ENCODE measurements around the gene JAKMIP1. TPM values are rescaled to one million over a fixed set of nuclear protein-coding genes. Genes with fewer than 3 reads are reported as not detected.

JAKMIP1 gene
- total and polyA plus RNA-seq, 9 donors: 0.33 to 1.00 (median 0.56) TPM; not detected in 1

DNA sequence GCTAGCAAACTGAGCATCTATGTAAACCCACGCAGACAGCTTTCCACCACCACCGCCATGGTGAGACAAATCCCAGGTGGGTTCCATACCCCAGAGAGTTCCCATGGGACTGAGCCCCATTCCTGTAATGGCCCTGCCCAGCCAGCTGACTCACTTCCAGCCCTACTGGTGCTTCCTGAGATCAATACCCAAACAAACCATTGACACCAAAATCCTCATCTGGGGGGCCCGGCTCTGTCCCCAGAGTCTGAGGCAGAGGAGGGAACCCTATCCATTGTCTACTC is 30.1 kb upstream of the JAKMIP1 start:
- Histone ChIP-seq H3K9me3 (no peaks in the 10 kb centered on the region), H3K36me3 (no peaks in the 10 kb centered on the region), H3K27me3 (no peaks in the 10 kb centered on the region), H3K4me1 (ENCODE audit: insufficient read depth) (no peaks in the 10 kb centered on the region), H3K27ac (no peak overlapping the region), H3K4me3 (no peak overlapping the region)
- DNase-seq: no peak
- TF ChIP-seq, protein P1, sequence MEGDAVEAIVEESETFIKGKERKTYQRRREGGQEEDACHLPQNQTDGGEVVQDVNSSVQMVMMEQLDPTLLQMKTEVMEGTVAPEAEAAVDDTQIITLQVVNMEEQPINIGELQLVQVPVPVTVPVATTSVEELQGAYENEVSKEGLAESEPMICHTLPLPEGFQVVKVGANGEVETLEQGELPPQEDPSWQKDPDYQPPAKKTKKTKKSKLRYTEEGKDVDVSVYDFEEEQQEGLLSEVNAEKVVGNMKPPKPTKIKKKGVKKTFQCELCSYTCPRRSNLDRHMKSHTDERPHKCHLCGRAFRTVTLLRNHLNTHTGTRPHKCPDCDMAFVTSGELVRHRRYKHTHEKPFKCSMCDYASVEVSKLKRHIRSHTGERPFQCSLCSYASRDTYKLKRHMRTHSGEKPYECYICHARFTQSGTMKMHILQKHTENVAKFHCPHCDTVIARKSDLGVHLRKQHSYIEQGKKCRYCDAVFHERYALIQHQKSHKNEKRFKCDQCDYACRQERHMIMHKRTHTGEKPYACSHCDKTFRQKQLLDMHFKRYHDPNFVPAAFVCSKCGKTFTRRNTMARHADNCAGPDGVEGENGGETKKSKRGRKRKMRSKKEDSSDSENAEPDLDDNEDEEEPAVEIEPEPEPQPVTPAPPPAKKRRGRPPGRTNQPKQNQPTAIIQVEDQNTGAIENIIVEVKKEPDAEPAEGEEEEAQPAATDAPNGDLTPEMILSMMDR (IDR thresholded peaks at IDR 0.05): no peak
- no peak for TF ChIP-seq EP300 (IDR thresholded peaks at IDR 0.05)
- WGBS, 3 donors: 56 to 60% (median 57%) methylated on average over 3 of the region's 3 CpGs
- intact Hi-C loops (cut with DNase I): no loop called here

DNA sequence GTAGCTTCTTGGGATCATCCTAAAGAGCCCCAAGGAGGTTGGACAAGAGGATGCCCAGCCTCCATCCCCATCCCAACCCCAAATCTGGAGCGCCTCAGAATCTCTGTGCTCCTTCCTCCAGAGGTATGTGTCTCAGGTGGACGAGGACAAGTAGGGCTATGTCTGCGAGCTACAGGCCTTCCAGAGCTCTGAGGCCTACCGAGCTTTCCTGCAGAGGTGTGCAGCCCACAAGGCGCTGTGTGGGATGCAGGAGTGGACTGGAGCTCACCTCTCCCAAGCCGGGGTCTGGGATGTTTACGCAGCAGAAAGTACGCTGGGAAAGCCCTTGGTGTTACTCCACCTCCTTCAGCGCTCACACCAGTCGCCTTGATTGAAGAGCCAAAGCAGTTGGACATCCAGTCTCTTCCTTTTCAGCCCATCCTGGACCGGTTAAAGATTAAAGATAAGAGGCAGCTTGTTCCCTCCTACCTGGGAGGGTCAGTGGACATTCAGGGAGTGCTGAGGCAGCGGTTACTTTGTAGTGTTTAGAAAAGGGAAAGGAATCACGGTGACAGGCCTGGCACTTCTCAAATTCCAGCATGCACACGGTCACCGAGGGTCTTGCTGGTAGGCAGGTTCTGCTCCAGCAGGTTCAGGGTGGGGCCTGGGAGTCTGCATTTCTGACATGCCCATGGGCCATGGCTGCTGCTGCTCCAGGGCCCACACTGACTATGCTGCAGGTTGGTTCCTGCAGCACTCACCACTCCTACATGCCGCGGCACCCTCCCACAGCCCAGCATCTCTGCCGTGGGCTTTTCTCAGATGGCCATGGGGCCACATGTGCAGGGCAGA is 29.5 kb upstream of the JAKMIP1 start:
- no peak for DNase-seq
- TF ChIP-seq POLR2A (IDR thresholded peaks at IDR 0.05): no peak
- TF ChIP-seq, protein P1 (IDR thresholded peaks at IDR 0.05): no peak
- no peak for TF ChIP-seq EP300 (IDR thresholded peaks at IDR 0.05)
- no peaks in the 10 kb centered on the region for H3K36me3 ChIP-seq
- H3K9me3 ChIP-seq: no peaks in the 10 kb centered on the region
- no peak overlapping the region for H3K27ac ChIP-seq
- H3K4me3 ChIP-seq: no peak overlapping the region
- H3K4me1 ChIP-seq (ENCODE audit: insufficient read depth): no peaks in the 10 kb centered on the region
- 62 to 72% (median 70%) methylated on average over 18 of the region's 18 CpGs for whole genome bisulfite sequencing, 3 donors
- no peaks in the 10 kb centered on the region for H3K27me3 ChIP-seq
- intact Hi-C loops (cut with DNase I): no loop called here

DNA sequence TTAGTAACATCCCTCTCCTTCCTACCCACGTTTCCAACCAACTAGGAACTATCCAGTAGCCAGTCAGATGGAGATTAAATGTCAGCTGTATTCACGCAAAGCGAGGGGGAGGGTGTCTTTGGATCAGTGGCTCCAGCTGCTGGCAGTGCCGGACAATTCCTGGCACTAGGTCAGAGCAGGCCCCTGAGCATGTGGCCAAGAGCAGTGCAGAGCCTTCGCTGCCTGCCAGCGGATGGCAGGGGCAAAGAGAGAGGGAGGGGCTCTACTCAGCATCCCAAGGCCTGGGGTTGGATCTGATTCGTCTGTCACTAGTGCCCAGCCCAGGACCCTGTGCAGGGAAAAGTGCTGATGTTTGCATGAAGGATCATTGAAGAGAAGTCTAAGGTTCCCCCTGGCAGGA is 28.7 kb upstream of the JAKMIP1 start:
- Histone ChIP-seq H3K9me3 (no peaks in the 10 kb centered on the region), H3K4me3 (no peak overlapping the region), H3K27ac (no peak overlapping the region), H3K27me3 (no peaks in the 10 kb centered on the region), H3K36me3 (no peaks in the 10 kb centered on the region), H3K4me1 (ENCODE audit: insufficient read depth) (no peaks in the 10 kb centered on the region)
- TF ChIP-seq EP300 (IDR thresholded peaks at IDR 0.05): no peak
- TF ChIP-seq, protein P1 (IDR thresholded peaks at IDR 0.05): no peak
- TF ChIP-seq POLR2A (IDR thresholded peaks at IDR 0.05): no peak
- WGBS, 3 donors: 23 to 40% (median 27%) methylated on average over 7 of the region's 7 CpGs
- DNase-seq: no peak
- intact Hi-C loops (cut with DNase I): no loop called here

DNA sequence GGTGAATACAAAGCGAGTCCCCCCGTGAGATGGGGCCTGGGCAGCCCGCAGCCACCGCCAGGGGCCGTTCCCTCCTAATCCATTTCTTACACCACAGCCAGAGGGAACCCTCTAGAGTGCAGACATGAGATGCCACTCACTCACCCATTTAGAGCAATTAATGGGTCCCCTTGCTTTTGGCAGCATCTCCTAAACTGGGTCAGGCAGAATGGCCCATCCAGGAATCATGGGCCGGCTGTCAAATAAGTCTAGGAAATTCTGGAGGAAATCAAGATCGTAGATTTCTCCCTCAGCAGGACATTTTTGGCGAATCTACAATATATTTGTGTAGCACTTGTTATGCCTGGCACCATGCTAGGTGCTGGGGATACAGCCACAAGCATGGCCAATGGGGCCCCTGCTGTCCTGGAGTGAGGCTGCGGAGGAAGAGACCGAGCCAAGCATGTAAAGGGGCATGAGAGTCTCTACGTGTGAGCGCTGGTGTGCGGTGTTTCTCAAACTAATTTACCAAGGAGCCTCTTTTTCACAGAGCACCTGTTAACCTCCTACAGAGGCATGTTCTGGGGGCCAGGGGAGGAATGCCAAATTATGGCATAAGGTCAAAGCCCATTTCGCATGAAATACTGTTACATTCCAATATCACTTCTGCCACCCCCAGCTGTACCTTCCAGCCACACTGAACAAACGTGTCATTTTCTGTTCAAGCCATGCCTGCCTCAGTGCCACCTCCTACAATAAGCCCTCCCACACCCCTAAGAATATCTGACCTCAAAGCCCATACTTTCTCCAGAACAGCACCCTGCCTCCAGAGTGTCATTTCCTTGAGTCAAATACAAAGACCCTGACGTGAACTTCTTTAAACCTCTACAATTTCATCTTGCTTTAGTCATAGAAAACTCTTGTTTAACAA is 28.1 kb upstream of the JAKMIP1 start:
- Histone ChIP-seq H3K9me3 (no peaks in the 10 kb centered on the region), H3K36me3 (no peaks in the 10 kb centered on the region), H3K4me1 (ENCODE audit: insufficient read depth) (no peaks in the 10 kb centered on the region), H3K27me3 (no peaks in the 10 kb centered on the region), H3K4me3 (no peak overlapping the region), H3K27ac (no peak overlapping the region)
- 70 to 79% (median 73%) methylated on average over 16 of the region's 16 CpGs for WGBS, 3 donors
- TF ChIP-seq POLR2A (IDR thresholded peaks at IDR 0.05) (no peak), EP300 (IDR thresholded peaks at IDR 0.05) (no peak)
- TF ChIP-seq, protein P1 (IDR thresholded peaks at IDR 0.05): no peak
- DNase-seq: no peak
- intact Hi-C loops (cut with DNase I): no loop called here
